ENCODE data around the gene FAM43B. TPM values are rescaled to one million over a fixed set of nuclear protein-coding genes. Genes with fewer than 3 reads are reported as not detected.

FAM43B gene
- total and polyA plus RNA-seq, 2 donors from 2014 or later: 1.7 to 2.5 TPM

DNA sequence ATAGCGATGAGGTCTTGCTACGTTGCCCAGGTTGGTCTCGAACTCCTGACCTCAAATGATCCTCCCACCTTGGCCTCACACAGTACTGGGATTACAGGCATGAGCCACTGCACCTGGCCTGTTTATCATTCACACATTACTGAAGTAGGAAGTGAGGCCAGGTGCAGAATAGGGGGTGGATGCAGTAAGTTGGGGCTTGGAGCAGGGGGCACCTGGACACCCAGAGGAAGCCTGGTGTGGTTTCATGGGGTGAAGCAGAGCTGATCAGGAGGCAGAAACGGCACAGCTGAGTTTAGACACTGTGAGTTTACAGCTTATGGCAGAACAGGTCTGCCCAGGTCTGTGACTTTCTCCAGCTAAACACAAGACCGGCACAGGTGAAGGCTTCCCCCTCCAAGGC, 41.4 kb downstream of the FAM43B start:
- TF ChIP-seq, protein P1, sequence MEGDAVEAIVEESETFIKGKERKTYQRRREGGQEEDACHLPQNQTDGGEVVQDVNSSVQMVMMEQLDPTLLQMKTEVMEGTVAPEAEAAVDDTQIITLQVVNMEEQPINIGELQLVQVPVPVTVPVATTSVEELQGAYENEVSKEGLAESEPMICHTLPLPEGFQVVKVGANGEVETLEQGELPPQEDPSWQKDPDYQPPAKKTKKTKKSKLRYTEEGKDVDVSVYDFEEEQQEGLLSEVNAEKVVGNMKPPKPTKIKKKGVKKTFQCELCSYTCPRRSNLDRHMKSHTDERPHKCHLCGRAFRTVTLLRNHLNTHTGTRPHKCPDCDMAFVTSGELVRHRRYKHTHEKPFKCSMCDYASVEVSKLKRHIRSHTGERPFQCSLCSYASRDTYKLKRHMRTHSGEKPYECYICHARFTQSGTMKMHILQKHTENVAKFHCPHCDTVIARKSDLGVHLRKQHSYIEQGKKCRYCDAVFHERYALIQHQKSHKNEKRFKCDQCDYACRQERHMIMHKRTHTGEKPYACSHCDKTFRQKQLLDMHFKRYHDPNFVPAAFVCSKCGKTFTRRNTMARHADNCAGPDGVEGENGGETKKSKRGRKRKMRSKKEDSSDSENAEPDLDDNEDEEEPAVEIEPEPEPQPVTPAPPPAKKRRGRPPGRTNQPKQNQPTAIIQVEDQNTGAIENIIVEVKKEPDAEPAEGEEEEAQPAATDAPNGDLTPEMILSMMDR (IDR thresholded peaks at IDR 0.05; ENCODE audit: borderline replicate concordance, extremely low read depth, insufficient read depth): no peak
- Histone ChIP-seq H3K36me3 (ENCODE audit: control insufficient read depth in 2 of 3, insufficient read depth in 3 of 3, low read length in 3 of 3) (no peaks in the 10 kb centered on the region), H3K4me3 (ENCODE audit: low read length in 3 of 3) (no peak overlapping the region)

GRCh38 chr1:20594746-20595145, 42.4 kb downstream of the FAM43B start:
- intact Hi-C loops (cut with DNase I): no loop called here
- no peak overlapping the region for H3K9ac ChIP-seq (ENCODE audit: low read length in 3 of 3)
- no peaks in the 10 kb centered on the region for H3K36me3 ChIP-seq (ENCODE audit: control insufficient read depth in 2 of 3, insufficient read depth in 3 of 3, low read length in 3 of 3)
- peaks cover 0 to 13% (median 0%) of the 10 kb centered on the region in 3 donors for H3K4me1 ChIP-seq (ENCODE audit: control insufficient read depth in 2 of 3, insufficient read depth in 2 of 3, low read depth in 1 of 3, low read length in 3 of 3)
- H3K4me3 ChIP-seq (ENCODE audit: low read length in 3 of 3): no peak overlapping the region
- FAIRE-seq: no peak
- DNase-seq: no peak
- no peaks in the 10 kb centered on the region for H3K9me3 ChIP-seq (ENCODE audit: control insufficient read depth in 2 of 3, insufficient read depth in 1 of 3, low read length in 3 of 3)
- TF ChIP-seq, protein P1 (IDR thresholded peaks at IDR 0.05; ENCODE audit: borderline replicate concordance, extremely low read depth, insufficient read depth): no peak
- no peak overlapping the region for H3K27ac ChIP-seq (ENCODE audit: low read depth in 2 of 2, low read length in 2 of 2)
- no peaks in the 10 kb centered on the region for H3K27me3 ChIP-seq (ENCODE audit: control insufficient read depth, insufficient read depth, low read length)

More for the DNA sequence above, 41.4 kb downstream of the FAM43B start:
- intact Hi-C loops (cut with DNase I): no loop called here
- FAIRE-seq (no peak), DNase-seq (peak in 1 of 5 donors; percentile 14)
- Histone ChIP-seq H3K27me3 (ENCODE audit: control insufficient read depth, insufficient read depth, low read length) (no peaks in the 10 kb centered on the region), H3K9me3 (ENCODE audit: control insufficient read depth in 2 of 3, insufficient read depth in 1 of 3, low read length in 3 of 3) (no peaks in the 10 kb centered on the region), H3K27ac (ENCODE audit: low read depth in 2 of 2, low read length in 2 of 2) (no peak overlapping the region), H3K9ac (ENCODE audit: low read length in 3 of 3) (no peak overlapping the region), H3K4me1 (ENCODE audit: control insufficient read depth in 2 of 3, insufficient read depth in 2 of 3, low read depth in 1 of 3, low read length in 3 of 3) (peaks cover 0 to 19% (median 1%) of the 10 kb centered on the region in 3 donors)

DNA sequence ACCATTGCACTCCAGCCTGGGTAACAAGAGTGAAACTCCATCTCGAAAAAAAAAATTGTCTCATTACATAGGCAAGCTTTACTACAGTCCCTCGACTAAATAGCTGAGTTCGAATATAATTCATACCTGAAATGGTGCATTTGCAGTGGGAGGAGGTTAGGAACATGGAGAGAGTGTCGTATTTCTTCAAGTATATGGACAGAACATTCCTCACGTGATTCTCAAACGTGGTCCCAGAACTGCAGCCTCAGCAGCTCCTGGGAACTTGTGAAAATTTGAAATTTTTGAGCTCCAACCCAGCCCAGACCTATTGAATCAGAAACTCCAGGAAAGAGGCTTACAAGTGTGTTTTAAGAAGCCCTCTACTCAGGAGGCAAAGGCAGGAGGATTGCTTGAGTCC, 43.7 kb downstream of the FAM43B start:
- TF ChIP-seq, protein P1 (IDR thresholded peaks at IDR 0.05; ENCODE audit: borderline replicate concordance, extremely low read depth, insufficient read depth): no peak
- FAIRE-seq (no peak), DNase-seq (peak in 1 of 5 donors; percentile 22)
- no peak overlapping the region for H3K9ac ChIP-seq (ENCODE audit: low read length in 3 of 3)
- no peaks in the 10 kb centered on the region for H3K9me3 ChIP-seq (ENCODE audit: control insufficient read depth in 2 of 3, insufficient read depth in 1 of 3, low read length in 3 of 3)
- H3K4me1 ChIP-seq (ENCODE audit: control insufficient read depth in 2 of 3, insufficient read depth in 2 of 3, low read depth in 1 of 3, low read length in 3 of 3): peaks cover 0 to 7% (median 0%) of the 10 kb centered on the region in 3 donors
- no peaks in the 10 kb centered on the region for H3K36me3 ChIP-seq (ENCODE audit: control insufficient read depth in 2 of 3, insufficient read depth in 3 of 3, low read length in 3 of 3)
- intact Hi-C loops (cut with DNase I): no loop called here
- H3K27me3 ChIP-seq (ENCODE audit: control insufficient read depth, insufficient read depth, low read length): no peaks in the 10 kb centered on the region
- no peak overlapping the region for H3K27ac ChIP-seq (ENCODE audit: low read depth in 2 of 2, low read length in 2 of 2)
- no peak overlapping the region for H3K4me3 ChIP-seq (ENCODE audit: low read length in 3 of 3)

- DNase-seq (no peak), FAIRE-seq (no peak)
- Histone ChIP-seq H3K4me3 (ENCODE audit: low read length in 3 of 3) (no peak overlapping the region), H3K36me3 (ENCODE audit: control insufficient read depth in 2 of 3, insufficient read depth in 3 of 3, low read length in 3 of 3) (no peaks in the 10 kb centered on the region), H3K27ac (ENCODE audit: low read depth in 2 of 2, low read length in 2 of 2) (peak overlapping the region in 1 of 2 donors; percentile 78), H3K9me3 (ENCODE audit: control insufficient read depth in 2 of 3, insufficient read depth in 1 of 3, low read length in 3 of 3) (no peaks in the 10 kb centered on the region), H3K27me3 (ENCODE audit: control insufficient read depth, insufficient read depth, low read length) (no peaks in the 10 kb centered on the region), H3K4me1 (ENCODE audit: control insufficient read depth in 2 of 3, insufficient read depth in 2 of 3, low read depth in 1 of 3, low read length in 3 of 3) (peaks cover 0 to 2% (median 0%) of the 10 kb centered on the region in 3 donors), H3K9ac (ENCODE audit: low read length in 3 of 3) (no peak overlapping the region)
- intact Hi-C loops (cut with DNase I): no loop called here
- TF ChIP-seq, protein P1 (IDR thresholded peaks at IDR 0.05; ENCODE audit: borderline replicate concordance, extremely low read depth, insufficient read depth): no peak
Observed at GRCh38 chr1:20597650-20598049, 45.3 kb downstream of the FAM43B start.
